GM12872 (cell line): ENCODE measurements around the gene MOB1A.

Experiments used
- CTCF ChIP-seq: IDR thresholded peaks from 3 replicates; pipeline ENCODE4 v1.5.1; 2011; ENCODE audit warnings: low read depth, mild to moderate bottlenecking, low read length, moderate library complexity; ENCODE audit not compliant: insufficient read depth

The MOB1A gene

GRCh38 chr2:74198023-74198460, 19.4 kb upstream of the MOB1A start:
- TF ChIP-seq CTCF, result no peak

DNA sequence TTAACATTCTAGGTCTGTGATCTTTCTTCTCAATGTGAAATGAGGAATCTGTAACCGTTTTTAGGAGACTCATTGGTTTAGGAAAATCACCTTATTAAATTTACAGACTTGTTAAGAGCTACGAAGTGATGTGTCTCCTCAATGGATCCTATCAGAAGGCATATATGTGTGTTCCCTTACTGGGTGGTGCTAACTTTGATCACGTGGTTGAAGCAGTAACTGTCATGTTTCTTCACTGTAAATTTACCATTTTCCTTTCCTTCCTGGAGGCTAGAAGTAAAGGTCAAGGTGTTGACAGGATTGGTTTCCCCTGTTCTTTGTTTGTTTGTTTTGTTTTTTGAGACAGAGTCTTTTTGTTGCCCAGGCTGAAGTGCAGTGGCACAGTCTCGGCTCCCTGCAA, 18.4 kb upstream of the MOB1A start:
- TF ChIP-seq CTCF, result no peak

GRCh38 chr2:74194799-74195198, 16.1 kb upstream of the MOB1A start:
- no peak for TF ChIP-seq CTCF

DNA sequence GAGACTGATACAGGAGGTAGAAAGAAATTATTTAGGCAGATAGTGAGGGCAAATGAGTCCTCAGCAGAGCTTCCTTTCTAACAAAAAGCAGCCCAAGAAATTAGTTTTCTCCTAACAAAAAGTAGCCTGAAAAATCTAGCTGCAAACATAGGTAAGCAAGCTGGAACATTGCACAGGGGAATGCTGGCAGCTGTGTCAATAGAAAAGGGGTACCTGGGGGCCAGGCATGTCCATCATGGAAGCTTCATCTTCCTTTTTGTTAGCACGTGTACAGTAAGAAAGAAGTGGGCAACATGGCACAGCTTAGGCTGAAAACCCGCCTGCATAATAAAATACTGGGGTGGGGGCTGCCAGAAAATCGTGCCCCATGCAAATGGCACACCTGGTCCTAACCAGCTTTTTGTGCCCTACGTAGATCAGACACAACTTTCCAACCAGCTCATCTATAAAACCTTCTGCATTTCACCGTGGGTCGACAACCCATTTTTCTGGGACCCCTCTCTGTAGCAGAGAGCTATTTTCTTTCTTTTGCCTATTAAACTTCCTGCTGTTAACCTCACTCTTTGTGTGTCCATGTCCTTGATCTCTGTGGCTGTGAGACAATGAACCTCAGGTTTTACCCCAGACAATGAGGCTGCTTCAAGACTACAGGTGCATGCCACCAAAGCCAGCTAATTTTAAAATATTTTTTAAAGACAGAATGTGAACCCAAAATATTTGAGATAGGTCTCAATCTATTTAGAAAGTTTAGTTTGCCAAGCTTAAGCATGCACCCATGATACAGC, 13.1 kb upstream of the MOB1A start:
- no peak for TF ChIP-seq CTCF

DNA sequence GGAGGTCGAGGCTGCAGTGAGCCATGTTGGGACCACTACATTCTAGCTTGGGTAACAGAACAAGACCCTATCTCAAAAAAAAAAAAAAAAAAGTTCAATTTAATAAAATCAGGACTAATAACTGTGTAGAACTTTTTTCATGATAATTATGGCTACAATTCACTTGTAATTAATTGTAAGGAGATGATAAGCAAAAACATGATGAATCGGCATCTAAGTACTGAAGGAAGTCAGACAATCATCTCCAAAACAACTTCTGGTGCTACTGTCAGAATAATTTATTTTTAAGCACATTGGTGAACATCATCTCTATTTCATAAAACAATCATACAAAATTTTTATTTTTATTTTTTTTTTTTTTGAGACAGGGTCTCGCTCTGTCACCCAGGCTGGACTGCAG, 10.0 kb upstream of the MOB1A start:
- no peak for TF ChIP-seq CTCF

DNA sequence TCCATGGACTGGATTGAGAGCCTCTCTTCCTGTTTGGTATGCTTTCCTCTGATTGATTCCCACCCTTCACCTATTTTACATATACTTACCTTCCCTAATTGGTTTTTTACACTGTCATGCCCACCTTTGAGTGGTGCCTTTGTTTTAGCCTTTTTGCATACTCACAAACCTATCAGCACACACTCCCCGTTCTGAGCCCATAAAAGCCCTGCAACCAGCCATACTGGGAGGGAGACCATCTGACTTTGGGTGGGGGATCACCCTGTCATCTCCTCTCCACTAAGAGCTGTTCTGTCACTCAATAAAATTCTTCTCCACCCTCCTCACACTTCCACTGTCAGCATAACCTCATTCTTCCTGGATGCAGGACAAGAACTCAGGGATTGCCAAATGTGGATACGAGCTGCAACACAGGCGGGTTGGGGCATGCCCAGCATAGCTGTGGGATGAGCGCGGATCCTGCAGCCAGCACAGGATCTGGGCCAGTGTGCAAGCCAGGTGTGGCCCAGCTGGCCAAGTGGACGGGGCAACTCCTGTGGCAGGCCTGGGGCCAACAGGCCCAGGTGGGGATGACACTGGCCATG, 9.4 kb upstream of the MOB1A start:
- no peak for TF ChIP-seq CTCF

- no peak for TF ChIP-seq CTCF
Measured at GRCh38 chr2:74186038-74186437, 7.4 kb upstream of the MOB1A start.
